Measurements from ENCODE around the gene TOMM70. TPM values are rescaled to one million over a fixed set of nuclear protein-coding genes. Genes with fewer than 3 reads are reported as not detected.
"Not testable (repeated sequence)": the region's sequence is repeated elsewhere in the genome, so short reads cannot be mapped to it uniquely, and the experiment has no call there.

TOMM70 gene
- total RNA-seq, 1 donor from 2014 or later, result 36.3 TPM

DNA sequence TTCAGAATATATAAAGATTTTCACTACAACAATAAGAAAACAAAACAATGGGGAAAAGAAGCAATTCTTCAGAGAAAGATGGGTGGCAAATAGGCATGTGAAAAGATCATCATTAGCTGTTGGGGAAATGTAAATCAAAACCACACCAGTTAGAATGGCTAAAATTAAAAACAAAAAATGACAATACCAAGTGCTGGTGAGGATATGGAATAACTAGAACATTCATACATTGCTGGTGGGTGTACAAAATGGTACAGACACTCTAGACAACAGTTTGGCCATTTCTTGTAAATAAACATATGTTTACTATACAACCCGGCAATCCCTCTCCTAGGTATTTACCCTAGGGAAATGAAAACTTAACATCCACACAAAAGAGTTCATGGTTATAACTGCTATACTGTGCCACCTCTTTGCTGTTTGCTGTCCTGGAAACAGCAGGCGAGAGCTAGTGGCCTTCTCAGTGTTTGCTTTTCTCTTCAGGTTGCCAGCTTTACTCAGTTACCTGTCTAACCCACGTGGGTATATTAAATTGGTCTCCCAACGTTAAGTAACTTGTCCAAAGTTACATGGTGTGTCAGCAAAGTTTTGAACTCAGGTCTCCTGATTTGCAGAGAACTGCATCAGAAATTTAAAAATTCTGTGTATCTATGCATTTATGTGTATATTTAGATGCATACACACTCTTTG is 70.9 kb downstream of the TOMM70 start:
- TF ChIP-seq, protein P1, sequence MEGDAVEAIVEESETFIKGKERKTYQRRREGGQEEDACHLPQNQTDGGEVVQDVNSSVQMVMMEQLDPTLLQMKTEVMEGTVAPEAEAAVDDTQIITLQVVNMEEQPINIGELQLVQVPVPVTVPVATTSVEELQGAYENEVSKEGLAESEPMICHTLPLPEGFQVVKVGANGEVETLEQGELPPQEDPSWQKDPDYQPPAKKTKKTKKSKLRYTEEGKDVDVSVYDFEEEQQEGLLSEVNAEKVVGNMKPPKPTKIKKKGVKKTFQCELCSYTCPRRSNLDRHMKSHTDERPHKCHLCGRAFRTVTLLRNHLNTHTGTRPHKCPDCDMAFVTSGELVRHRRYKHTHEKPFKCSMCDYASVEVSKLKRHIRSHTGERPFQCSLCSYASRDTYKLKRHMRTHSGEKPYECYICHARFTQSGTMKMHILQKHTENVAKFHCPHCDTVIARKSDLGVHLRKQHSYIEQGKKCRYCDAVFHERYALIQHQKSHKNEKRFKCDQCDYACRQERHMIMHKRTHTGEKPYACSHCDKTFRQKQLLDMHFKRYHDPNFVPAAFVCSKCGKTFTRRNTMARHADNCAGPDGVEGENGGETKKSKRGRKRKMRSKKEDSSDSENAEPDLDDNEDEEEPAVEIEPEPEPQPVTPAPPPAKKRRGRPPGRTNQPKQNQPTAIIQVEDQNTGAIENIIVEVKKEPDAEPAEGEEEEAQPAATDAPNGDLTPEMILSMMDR (IDR thresholded peaks at IDR 0.05), result no peak
- no peak for DNase-seq (ENCODE audit: extremely low spot score, unreplicated experiment)
- Mint-ChIP-seq H3K27ac (ENCODE audit: unreplicated experiment) (no peak overlapping the region), H3K36me3 (ENCODE audit: unreplicated experiment) (peaks cover 21% of the 10 kb centered on the region), H3K9me3 (ENCODE audit: unreplicated experiment) (peaks cover 7% of the 10 kb centered on the region), H3K4me3 (ENCODE audit: unreplicated experiment) (no peak overlapping the region), H3K27me3 (ENCODE audit: unreplicated experiment) (no peaks in the 10 kb centered on the region), H3K4me1 (ENCODE audit: unreplicated experiment) (peaks cover 5% of the 10 kb centered on the region)

DNA sequence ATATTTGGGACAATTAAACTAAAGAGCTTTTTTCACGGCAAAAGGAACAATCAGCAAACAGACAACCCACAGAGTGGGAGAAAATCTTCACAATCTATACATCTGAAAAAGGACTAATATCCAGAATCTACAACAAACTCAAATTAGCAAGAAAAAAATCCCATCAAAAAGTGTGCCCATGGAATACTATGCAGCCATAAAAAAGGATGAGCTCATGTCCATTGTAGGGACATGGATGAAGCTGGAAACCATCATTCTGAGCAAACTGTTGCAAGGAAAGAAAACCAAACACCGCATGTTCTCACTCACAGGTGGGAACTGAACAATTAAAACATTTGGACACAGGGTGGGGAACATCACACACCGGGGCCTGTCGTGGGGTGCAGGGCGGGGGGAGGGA is 73.5 kb downstream of the TOMM70 start:
- not testable (repeated sequence) for H3K27me3 Mint-ChIP-seq (ENCODE audit: unreplicated experiment); H3K4me3 Mint-ChIP-seq (ENCODE audit: unreplicated experiment)

DNA sequence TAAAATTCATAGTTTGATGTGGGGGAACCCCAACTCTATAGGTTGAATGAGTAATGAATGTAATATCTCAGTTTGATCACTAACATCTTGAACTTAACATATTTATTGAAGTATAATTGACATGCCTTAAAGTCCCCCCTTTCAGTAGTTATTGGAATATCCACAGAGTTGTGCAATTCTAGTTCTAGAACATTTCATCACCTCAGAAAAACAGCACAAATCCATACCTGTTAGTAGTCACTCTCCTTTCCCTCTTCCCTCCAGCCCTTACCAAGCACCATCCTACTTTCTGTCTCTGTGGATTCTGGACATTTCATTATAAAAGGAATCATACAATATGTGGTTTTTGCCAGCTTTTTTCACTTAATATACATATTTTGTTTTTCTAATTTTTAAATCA is 75.1 kb downstream of the TOMM70 start:
- Mint-ChIP-seq H3K36me3 (ENCODE audit: unreplicated experiment) (peaks cover 23% of the 10 kb centered on the region), H3K27me3 (ENCODE audit: unreplicated experiment) (no peaks in the 10 kb centered on the region), H3K4me3 (ENCODE audit: unreplicated experiment) (no peak overlapping the region), H3K4me1 (ENCODE audit: unreplicated experiment) (no peaks in the 10 kb centered on the region), H3K27ac (ENCODE audit: unreplicated experiment) (no peak overlapping the region), H3K9me3 (ENCODE audit: unreplicated experiment) (peaks cover 7% of the 10 kb centered on the region)
- DNase-seq (ENCODE audit: extremely low spot score, unreplicated experiment), result no peak
- TF ChIP-seq, protein P1 (IDR thresholded peaks at IDR 0.05), result no peak

More for the DNA sequence above, 73.5 kb downstream of the TOMM70 start:
- not testable (repeated sequence) for H3K9me3 Mint-ChIP-seq (ENCODE audit: unreplicated experiment); DNase-seq (ENCODE audit: extremely low spot score, unreplicated experiment); H3K27ac Mint-ChIP-seq (ENCODE audit: unreplicated experiment); H3K4me1 Mint-ChIP-seq (ENCODE audit: unreplicated experiment)
- peaks cover 21% of the 10 kb centered on the region for H3K36me3 Mint-ChIP-seq (ENCODE audit: unreplicated experiment)

DNA sequence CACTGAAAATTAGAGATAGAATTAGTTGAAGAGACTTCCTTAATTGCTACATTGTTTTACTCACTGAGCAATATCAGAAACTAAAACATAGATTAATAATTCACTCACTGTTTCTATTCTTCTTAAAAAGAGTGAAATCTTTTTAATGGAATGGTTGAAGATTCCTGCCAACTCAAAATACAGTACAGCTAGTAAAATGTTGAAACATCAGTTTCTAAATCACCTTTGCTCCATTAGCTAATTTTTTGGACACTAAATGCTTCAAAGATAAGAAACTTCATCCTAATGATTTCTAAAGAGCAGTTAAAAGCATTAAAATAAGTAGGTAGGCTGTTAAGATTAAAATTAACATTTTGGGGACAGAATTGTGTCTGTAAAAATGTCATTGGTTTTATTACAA is 76.8 kb downstream of the TOMM70 start:
- Mint-ChIP-seq H3K4me3 (ENCODE audit: unreplicated experiment) (no peak overlapping the region), H3K27me3 (ENCODE audit: unreplicated experiment) (no peaks in the 10 kb centered on the region), H3K9me3 (ENCODE audit: unreplicated experiment) (peaks cover 7% of the 10 kb centered on the region), H3K36me3 (ENCODE audit: unreplicated experiment) (peaks cover 30% of the 10 kb centered on the region), H3K4me1 (ENCODE audit: unreplicated experiment) (no peaks in the 10 kb centered on the region), H3K27ac (ENCODE audit: unreplicated experiment) (no peak overlapping the region)
- TF ChIP-seq, protein P1 (IDR thresholded peaks at IDR 0.05), result no peak
- DNase-seq (ENCODE audit: extremely low spot score, unreplicated experiment), result no peak

DNA sequence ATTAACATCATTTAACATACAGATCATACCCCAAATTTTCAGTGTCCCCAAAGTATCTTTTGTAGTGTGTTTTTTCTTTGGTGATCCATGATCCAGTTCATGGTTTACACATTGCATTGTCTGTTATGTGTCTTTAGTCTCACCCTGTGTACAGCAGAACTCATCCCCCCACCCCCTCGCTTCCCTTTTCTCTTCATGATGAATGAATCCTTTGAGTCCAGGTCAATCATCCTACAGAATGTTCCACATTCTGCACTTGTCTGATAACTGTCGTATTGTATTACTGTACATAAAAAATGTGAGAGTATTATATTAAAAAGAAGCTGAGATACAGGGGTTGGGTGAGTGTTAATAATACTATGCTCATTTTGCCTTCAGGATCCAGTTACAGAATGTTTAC is 80.9 kb downstream of the TOMM70 start:
- Mint-ChIP-seq H3K4me3 (ENCODE audit: unreplicated experiment) (no peak overlapping the region), H3K4me1 (ENCODE audit: unreplicated experiment) (peaks cover 6% of the 10 kb centered on the region), H3K27ac (ENCODE audit: unreplicated experiment) (no peak overlapping the region), H3K36me3 (ENCODE audit: unreplicated experiment) (peaks cover 10% of the 10 kb centered on the region), H3K9me3 (ENCODE audit: unreplicated experiment) (no peaks in the 10 kb centered on the region), H3K27me3 (ENCODE audit: unreplicated experiment) (no peaks in the 10 kb centered on the region)
- TF ChIP-seq, protein P1 (IDR thresholded peaks at IDR 0.05), result no peak
- DNase-seq (ENCODE audit: extremely low spot score, unreplicated experiment), result no peak

Data from osteocyte (in vitro differentiated cells).